Left renal pelvis (tissue), 4 donors: ENCODE measurements around the gene RUNDC1. TPM values are rescaled to one million over a fixed set of nuclear protein-coding genes. Genes with fewer than 3 reads are reported as not detected.

Source experiments
- DNase-seq, 4 donors: peaks; one replicate each; pipeline ENCODE4 v3.0.0-alpha.2; 2013; ENCODE audit warnings: low read depth in 4 of 4, low spot score in 3 of 4
- polyA plus RNA-seq, 4 donors: library from polyadenylated mRNA; unstranded; fragments of 120-200 nt; gene quantifications; one replicate each; pipeline ENCODE4 v1.2.1, GENCODE V29; 2013; ENCODE audit not compliant: insufficient read length in 4 of 4

RUNDC1 gene
- polyA plus RNA-seq, 4 donors: 8.3 to 17.6 (median 15.9) TPM

DNA sequence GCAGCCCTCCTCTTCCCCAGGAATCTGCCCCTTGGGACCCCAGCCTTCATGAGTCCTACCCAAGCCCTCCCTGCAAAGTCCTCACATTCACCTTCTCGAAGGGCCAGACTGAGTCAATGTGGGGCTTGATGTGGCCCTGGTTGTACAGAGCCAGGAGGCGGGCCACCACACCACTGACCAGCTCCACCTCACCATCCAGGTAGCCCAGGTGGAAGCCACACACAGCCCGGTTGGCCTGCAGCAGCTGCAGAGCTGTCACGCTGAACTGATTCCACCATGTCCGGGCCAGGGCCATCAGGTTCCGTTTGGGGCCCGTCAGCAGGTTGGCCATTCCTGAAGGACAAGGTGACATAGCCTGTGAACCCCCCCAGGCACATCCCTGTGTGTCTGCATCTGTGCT is 35.9 kb downstream of the RUNDC1 start:
- DNase-seq: no peak

DNA sequence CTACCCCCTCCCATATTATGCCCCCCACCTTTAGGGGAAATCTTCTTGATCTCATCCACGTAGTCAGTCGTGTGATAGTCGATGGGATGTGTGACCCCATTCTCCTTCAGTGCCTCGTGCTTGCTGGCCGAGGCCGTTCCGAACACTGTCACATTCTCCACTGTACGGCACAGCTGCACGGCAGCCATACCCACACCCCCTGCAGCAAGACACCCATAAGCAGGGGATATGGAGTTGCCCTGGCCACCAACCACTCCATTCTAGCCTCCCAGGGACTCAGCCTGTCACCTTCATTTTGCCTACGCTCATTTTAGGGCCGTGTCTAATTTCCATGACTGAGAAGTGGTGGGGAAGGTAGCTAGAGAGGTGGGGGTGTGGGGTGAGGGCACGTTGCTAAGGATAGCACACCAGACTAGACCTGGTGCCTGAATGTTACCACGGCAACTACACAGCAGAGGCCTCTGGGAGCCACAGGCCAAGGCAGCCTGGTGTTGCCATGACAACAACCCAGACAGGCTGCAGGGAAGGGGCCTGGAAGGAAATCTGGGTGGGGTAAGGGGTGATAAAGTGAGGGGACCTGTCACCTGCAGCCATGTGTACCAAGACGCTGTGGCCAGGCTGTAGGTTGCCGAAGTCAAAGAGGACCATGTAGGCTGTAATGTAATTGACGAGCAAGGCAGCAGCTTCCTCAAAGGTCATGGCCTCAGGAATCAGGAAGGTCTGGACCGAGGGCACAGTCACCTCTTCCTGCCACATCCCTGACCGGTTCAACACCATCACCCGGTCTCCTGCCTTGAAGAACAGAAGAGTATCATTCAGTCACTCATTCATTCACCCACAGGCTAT is 37.9 kb downstream of the RUNDC1 start:
- no peak for DNase-seq

- no peak for DNase-seq
Measured at GRCh38 chr17:43018932-43019331, 38.6 kb downstream of the RUNDC1 start.

- DNase-seq: no peak
Measured at GRCh38 chr17:43019418-43019817, 39.1 kb downstream of the RUNDC1 start.

GRCh38 chr17:43020030-43020621 is 39.8 kb downstream of the RUNDC1 start:
- DNase-seq: no peak

DNA sequence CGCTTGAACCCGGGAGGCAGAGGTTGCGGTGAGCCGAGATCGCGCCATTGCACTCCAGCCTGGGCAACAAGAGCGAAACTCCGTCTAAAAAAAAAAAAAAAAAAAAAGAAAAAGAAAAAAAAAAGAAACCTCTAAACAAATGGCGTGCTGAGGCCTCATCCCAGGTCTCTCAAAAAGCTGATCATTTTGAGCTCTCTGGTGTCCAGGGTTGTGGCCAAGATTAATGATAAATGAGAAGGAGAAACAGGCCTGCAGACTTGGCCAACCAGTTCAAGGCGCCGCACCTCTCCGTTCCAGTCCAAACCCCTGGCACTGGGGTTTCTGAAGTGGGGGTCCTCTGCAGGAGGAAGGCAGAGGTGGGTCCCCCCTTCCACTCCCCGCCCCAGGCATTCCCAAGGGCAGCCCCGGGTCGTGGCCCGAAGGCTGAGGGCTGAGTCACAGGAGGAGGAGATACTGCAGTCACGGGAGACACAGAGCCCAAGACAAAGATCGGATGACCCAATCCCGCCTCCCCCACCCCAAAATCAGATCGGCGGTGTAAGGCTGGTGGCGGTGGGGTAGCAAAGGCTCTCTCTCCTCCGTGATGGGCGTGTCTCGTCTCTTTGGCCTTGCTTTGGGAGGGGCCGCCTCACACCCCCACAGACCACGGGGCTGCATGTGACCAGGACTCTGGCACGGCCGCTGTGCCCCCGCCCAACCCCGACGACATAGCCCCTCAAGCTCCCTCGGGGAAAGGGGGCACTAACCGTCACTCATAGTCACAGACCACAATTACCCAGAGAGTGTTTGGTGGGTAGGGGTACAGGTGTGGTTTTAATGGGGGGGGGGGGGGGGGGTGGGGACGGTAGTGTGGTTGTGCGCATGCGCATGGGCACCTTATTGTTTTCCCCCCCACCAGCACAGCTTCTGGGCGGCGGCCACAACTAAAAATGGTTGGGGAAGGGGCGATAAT is 40.7 kb downstream of the RUNDC1 start:
- no peak for DNase-seq

GRCh38 chr17:43021741-43022512 is 41.6 kb downstream of the RUNDC1 start, which contains the start of gene VAT1:
Gene VAT1 (minus strand): TSS chr17:43022385. CDS start chr17:43022322, 63 bp downstream.
- DNase-seq: peak in 1 of 4 donors; percentile 71

DNA sequence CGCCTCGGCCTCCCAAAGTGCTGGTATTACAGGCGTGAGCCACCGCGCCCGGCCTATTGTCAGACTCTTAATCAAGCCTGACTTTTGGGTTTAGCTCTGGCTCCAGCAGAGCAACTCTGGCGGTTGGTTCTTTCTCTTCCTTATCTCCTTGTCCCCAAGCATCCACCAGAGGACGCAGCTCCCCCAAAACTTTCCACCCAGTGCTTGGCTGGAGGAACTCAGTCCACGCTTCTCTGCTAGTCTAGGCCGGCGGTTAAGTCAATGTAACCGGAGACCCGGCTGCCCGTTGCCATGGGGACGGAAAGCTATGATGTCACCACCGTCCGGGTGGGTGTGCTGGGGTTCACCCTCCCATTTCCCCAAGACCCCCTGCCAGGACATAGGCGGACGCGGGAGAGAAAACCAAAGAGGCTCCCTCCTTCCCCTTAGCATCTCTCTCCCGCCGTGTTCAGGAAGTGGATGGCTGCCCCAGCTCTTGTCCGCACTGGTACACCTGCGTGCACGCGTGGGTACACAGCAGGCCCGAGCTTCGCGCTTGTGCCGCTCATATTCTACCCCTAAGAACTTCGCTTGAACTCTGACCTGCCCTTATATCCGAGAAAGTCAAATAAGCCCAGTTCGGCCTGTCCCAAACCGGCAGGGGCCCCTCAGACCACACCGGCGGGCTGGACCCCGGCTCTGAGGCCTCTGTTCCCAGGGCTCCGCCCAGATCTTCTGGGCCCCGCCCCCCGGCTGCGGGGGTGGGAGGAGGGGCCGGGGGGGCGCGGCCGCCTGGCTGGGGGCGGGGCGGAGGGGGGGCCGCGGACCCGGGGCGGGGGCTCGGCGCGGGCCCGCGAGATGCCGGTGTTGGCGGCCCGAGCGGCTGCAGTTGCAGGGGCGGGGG is 44.3 kb downstream of the RUNDC1 start, which contains the start of gene RND2:
Gene RND2, plus strand, starts transcription at position 825 of the 883 bp plus-strand sequence. CDS start 117 bp downstream, outside the sequence.
- DNase-seq: peak; percentile 77 to 94 (median 87)

GRCh38 chr17:43025290-43025657 is 44.9 kb downstream of the RUNDC1 start:
- DNase-seq: no peak

GRCh38 chr17:43025766-43026537 is 45.6 kb downstream of the RUNDC1 start:
- no peak for DNase-seq

DNA sequence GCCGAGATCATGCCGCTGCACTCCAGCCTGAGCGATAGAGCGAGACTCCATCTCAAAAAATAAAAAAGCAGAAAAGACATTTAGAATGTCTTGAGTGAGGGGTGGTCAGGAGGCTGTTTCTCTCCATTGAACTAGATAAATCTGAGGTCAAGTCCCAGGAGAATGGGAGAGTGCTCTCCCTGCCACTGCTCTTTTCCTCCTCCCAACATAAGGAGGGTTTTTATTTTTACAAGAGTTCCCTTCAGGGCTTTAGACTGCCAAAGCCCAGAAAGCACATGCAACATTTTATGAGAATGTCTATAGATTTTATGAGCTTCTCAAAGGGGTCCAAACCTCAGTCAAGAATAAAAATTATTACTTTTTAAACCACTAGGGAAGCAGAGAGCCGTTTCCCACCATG is 46.2 kb downstream of the RUNDC1 start:
- DNase-seq: no peak

GRCh38 chr17:43027091-43028032 is 47.0 kb downstream of the RUNDC1 start:
- DNase-seq: no peak

DNA sequence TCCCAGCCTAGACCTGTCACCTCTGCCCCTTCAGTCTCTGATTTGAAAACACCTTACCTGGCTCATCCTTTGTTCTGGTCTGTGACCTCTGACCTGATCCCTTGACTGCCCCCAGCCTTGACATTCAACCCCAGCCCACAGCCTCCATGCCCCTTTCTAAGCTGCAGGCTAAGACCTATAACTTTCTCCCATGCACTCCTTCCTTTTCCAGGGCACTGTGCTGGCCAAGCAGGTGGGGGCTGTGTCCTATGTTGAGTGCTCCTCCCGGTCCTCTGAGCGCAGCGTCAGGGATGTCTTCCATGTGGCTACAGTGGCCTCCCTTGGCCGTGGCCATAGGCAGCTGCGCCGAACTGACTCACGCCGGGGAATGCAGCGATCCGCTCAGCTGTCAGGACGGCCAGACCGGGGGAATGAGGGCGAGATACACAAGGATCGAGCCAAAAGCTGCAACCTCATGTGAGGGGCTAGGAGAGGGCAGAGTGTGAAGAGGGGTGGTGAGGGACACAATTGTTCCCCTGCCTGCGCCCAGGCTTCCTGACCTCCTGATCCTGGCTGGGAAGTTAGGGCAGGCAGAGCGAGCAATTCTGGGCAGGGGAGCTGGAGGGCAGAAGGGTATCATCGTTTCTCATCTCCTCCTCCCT is 48.0 kb downstream of the RUNDC1 start:
- no peak for DNase-seq

DNA sequence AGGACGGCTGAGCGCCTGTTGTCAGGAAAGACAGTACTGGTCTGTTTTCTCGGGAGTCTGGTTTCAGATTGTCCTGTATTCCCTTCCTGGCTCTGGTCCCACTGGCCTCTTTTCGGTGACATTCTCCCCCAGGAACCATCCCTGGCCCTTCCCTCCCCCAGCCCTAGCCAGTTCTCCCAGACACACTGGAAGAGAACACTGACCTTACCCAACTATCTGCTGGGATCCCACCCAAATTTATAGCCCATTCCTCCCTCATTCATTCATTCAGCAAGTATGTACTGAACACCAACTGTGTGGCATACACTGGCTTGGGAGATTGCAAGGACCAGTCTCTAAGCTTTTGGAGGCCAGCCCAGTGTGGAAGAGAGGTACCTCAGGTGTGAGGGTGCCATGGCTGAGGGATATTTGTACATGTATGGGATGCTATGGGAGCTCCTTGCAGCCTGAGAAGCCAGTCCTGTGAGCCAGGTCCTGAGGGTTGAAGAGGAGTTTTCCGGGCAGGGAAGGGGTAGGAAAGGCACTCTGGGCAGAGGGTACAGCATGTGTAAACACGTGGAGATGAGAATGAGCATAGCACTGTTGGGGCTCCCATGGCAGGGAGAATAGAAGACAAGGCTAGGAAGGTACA is 49.9 kb downstream of the RUNDC1 start:
- DNase-seq: no peak

DNA sequence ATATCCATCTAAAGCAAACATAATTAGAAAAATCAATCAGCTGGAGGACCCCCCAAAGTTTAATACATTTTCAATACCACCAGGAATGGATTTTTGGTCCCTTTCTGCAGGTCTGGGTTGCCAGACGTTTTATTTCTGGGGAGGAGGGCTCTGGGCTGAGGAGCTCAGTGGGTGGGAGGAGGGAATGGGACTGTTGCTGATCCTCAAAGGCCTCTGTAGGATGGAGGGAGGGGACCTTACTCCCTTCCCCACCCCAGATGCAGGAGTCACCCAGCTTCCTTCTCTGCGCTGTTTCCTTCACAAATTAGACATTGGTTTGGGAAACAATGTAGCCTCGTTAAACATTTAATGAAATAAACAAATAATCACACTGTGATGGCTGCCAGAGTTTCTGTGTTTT is 51.3 kb downstream of the RUNDC1 start:
- no peak for DNase-seq
